Lower leg skin (tissue), 3 donors: ENCODE data around the gene PPIP5K2.

Experiments used
- CTCF ChIP-seq, 3 donors: fragments of 450-650 bp; IDR thresholded peaks; one replicate each; pipeline ENCODE4 v1.5.1; 2016; ENCODE audit warnings: antibody characterized with exemption in 3 of 3, mild to moderate bottlenecking in 3 of 3, moderate library complexity in 2 of 3
- POLR2A ChIP-seq, 2 donors: fragments of 450-650 bp; IDR thresholded peaks; one replicate each; pipeline ENCODE4 v1.6.1; 2016 to 2017; ENCODE audit warnings: antibody characterized with exemption in 2 of 2, mild to moderate bottlenecking in 1 of 2, moderate library complexity in 1 of 2

- TF ChIP-seq CTCF (IDR thresholded peaks at IDR 0.05) (no peak), POLR2A (IDR thresholded peaks at IDR 0.05) (no peak)
Measured at GRCh38 chr5:103119765-103120606, at the start of gene PPIP5K2, which contains the start of gene GIN1.
